Osteoblast (primary cell): ENCODE results near the gene TRMT1. TPM values are rescaled to one million over a fixed set of nuclear protein-coding genes. Genes with fewer than 3 reads are reported as not detected.
"Not testable (repeated sequence)": the region's sequence is repeated elsewhere in the genome, so short reads cannot be mapped to it uniquely, and the experiment has no call there.

Experiments
- DNase-seq: peaks from one replicate; pipeline ENCODE4 v3.0.0; 2011; ENCODE audit warnings: low spot score, mixed read lengths; ENCODE audit not compliant: insufficient read length; ENCODE audit errors: missing footprints
- H2AFZ ChIP-seq: 2 replicates; pipeline ENCODE4 v1.6.0; 2011; ENCODE audit warnings: mild to moderate bottlenecking, low read length
- H3K27ac ChIP-seq: 2 replicates; pipeline ENCODE4 v1.5.1; 2011; ENCODE audit warnings: mild to moderate bottlenecking, low read depth, low read length, moderate library complexity
- H3K27me3 ChIP-seq: 2 replicates; pipeline ENCODE4 v1.6.0; 2012; ENCODE audit warnings: mild to moderate bottlenecking, control low read depth, inconsistent platforms, low read length, moderate library complexity; ENCODE audit not compliant: insufficient read depth
- H3K36me3 ChIP-seq: 2 replicates; pipeline ENCODE4 v1.5.1; 2011; ENCODE audit warnings: mild to moderate bottlenecking, low read length, control low read depth, moderate library complexity; ENCODE audit not compliant: insufficient read depth
- H3K4me1 ChIP-seq: 2 replicates; pipeline ENCODE4 v1.5.1; 2011; ENCODE audit warnings: mild to moderate bottlenecking, low read length, control low read depth, moderate library complexity; ENCODE audit not compliant: insufficient read depth
- H3K4me2 ChIP-seq: 2 replicates; pipeline ENCODE4 v1.6.0; 2011; ENCODE audit warnings: mild to moderate bottlenecking, low read length; ENCODE audit not compliant: insufficient read depth
- H3K4me3 ChIP-seq: fragments of 200-600 bp; sonication (generic); 3 replicates; pipeline ENCODE4 v1.5.1; 2012; ENCODE audit warnings: mild to moderate bottlenecking, low read length, inconsistent platforms; ENCODE audit not compliant: insufficient read depth
- H3K79me2 ChIP-seq: 2 replicates; pipeline ENCODE4 v1.6.0; 2012; ENCODE audit warnings: mild to moderate bottlenecking, low read length, control low read depth, inconsistent platforms; ENCODE audit not compliant: insufficient read depth
- H3K9me3 ChIP-seq: 2 replicates; pipeline ENCODE4 v1.5.1; 2011; ENCODE audit warnings: low read depth, low read length, control low read depth
- H4K20me1 ChIP-seq: 2 replicates; pipeline ENCODE4 v1.6.0; 2012; ENCODE audit warnings: mild to moderate bottlenecking, low read length, control low read depth; ENCODE audit not compliant: insufficient read depth
- total RNA-seq: library from RNA; depleted of rRNA; stranded (reverse); fragments of >200 nt; gene quantifications from 2 replicates; pipeline ENCODE4 v1.2.3, GENCODE V29; 2012
- TF ChIP-seq, protein P1 (sequence below): IDR thresholded peaks from 2 replicates; pipeline ENCODE4 v1.5.1; 2011; ENCODE audit warnings: mild to moderate bottlenecking, low read depth, low read length, moderate library complexity; ENCODE audit errors: extremely low read depth

Gene TRMT1
- 18.6 and 29.7 TPM in 2 replicates for total RNA-seq

DNA sequence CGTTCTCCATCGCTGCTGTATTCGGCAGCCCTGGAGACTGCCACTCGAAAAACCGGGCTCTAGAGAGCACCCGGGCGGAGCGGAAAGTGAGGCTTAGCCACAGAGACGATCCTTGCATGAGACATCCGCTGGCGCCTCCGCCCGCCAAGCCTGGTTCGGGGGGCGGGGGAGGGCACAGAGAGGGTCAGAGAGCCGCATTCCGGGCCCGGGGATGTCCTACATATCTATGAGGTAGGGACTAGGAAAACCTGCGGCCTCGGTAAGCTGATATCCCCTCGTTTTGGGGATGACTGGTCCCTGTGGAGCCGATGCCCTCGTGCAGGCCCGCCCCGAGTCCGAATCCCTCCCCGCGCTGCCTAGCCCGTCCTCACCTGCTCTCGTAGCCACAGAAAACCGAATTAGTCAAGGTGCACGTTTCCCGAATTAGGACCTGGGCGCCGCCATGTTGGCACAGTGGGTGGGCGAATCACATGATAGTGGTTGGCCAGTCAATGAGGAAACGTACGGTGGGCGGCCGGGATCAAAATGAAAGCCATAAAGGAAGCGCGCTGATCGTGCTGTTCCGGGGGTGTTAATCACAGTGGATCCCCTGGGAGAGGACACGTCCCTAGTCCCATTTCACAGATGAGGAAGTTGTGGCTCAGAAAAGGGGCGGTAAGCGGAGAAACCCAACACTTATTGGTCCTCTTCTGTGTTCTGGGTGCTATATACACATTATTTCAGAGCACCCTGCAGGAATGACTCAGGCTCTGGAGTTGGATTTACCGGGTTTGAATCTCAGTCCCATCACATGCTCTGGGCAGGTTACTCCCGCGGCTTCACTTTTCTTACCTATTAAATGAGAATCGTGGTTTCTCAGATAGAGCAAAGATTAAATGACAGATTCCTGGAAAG is at the start of gene TRMT1:
Gene TRMT1, minus strand, starts transcription at position 459 of the 894 bp plus-strand sequence. Its CDS starts 341 bp downstream, at position 118.
- peak; percentile 99 for DNase-seq
- H3K4me2 ChIP-seq = peak within 1 kb of the TSS; percentile 84
- H3K4me1 ChIP-seq = peaks cover 44% of the 10 kb centered on the region
- peaks cover 50% of the 10 kb centered on the region for H3K79me2 ChIP-seq
- peaks cover 20% of the 10 kb centered on the region for H3K36me3 ChIP-seq
- peak within 1 kb of the TSS; percentile 91 for H3K27ac ChIP-seq
- peak within 1 kb of the TSS; percentile 99 for H3K4me3 ChIP-seq
- H3K9me3 ChIP-seq = no peaks in the 10 kb centered on the region
- H2AFZ ChIP-seq = peak within 1 kb of the TSS; percentile 85
- peaks cover 21% of the 10 kb centered on the region for H4K20me1 ChIP-seq
- no peaks in the 10 kb centered on the region for H3K27me3 ChIP-seq
- TF ChIP-seq, protein P1, sequence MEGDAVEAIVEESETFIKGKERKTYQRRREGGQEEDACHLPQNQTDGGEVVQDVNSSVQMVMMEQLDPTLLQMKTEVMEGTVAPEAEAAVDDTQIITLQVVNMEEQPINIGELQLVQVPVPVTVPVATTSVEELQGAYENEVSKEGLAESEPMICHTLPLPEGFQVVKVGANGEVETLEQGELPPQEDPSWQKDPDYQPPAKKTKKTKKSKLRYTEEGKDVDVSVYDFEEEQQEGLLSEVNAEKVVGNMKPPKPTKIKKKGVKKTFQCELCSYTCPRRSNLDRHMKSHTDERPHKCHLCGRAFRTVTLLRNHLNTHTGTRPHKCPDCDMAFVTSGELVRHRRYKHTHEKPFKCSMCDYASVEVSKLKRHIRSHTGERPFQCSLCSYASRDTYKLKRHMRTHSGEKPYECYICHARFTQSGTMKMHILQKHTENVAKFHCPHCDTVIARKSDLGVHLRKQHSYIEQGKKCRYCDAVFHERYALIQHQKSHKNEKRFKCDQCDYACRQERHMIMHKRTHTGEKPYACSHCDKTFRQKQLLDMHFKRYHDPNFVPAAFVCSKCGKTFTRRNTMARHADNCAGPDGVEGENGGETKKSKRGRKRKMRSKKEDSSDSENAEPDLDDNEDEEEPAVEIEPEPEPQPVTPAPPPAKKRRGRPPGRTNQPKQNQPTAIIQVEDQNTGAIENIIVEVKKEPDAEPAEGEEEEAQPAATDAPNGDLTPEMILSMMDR = no peak

GRCh38 chr19:13166151-13166550 is 49.6 kb upstream of the TRMT1 start:
- H3K4me3 ChIP-seq, H3K79me2 ChIP-seq, H3K9me3 ChIP-seq, H3K36me3 ChIP-seq, DNase-seq, H3K4me2 ChIP-seq, H3K27me3 ChIP-seq, H3K27ac ChIP-seq, H2AFZ ChIP-seq, H4K20me1 ChIP-seq: not testable (repeated sequence)
- H3K4me1 ChIP-seq = peaks cover 58% of the 10 kb centered on the region

DNA sequence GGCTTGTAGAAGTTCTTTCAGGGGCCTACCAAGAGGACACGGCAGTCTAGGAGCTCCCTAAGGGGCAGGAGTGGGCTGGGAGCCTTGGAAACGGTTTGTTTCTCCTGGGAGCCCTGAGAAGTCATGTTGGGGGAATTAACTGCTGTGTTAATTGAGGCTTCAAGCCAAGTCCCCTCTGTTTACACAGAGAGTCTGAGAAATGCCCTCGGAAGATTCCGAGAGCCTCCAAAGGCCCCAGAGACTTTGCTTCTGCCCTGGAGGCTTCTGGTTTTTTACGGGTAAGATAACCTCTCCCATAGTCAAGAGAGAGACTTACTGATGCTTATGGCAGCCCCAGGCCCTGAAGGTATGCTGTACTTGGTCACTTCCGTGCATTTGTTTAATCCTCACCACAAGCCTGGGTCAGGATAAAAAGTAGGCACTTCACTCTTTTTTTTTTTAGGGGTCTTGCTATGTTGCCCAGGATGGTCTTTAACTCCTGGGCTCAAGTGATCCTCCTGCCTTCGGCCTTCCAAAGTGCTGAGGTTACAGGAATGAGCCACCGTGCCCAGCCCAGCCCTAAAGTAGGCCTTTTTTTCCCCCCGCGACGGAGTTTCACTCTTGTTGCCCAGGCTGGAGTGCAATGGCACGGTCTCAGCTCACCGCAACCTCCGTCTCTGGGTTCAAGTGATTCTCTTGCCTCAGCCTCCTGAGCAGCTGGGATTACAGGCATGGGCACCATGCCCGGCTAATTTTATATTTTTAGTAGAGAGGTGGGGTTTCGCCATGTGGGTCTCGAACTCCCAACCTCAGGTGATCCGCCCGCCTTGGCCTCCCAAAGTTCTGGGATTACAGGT is 48.8 kb upstream of the TRMT1 start:
- peak overlapping the region; percentile 86 for H3K27ac ChIP-seq
- H3K27me3 ChIP-seq = no peaks in the 10 kb centered on the region
- H3K4me1 ChIP-seq = peaks cover 62% of the 10 kb centered on the region
- H3K36me3 ChIP-seq = no peaks in the 10 kb centered on the region
- no peaks in the 10 kb centered on the region for H3K9me3 ChIP-seq
- H3K4me3 ChIP-seq = no peak overlapping the region
- H3K79me2 ChIP-seq = no peaks in the 10 kb centered on the region
- no peaks in the 10 kb centered on the region for H4K20me1 ChIP-seq
- peak overlapping the region; percentile 26 for H3K4me2 ChIP-seq
- peak overlapping the region; percentile 67 for H2AFZ ChIP-seq
- TF ChIP-seq, protein P1 = no peak
- peak; percentile 51 for DNase-seq

GRCh38 chr19:13164343-13165161 is 48.0 kb upstream of the TRMT1 start:
- peak; percentile 83 for DNase-seq
- Histone ChIP-seq H3K4me1 (peaks cover 57% of the 10 kb centered on the region), H3K36me3 (no peaks in the 10 kb centered on the region)

More at GRCh38 chr19:13164343-13165161, 48.0 kb upstream of the TRMT1 start:
- H3K9me3 ChIP-seq = no peaks in the 10 kb centered on the region
- TF ChIP-seq, protein P1 = no peak
- H3K27me3 ChIP-seq = no peaks in the 10 kb centered on the region
- H3K27ac ChIP-seq = peak overlapping the region; percentile 86
- H3K4me2 ChIP-seq = peak overlapping the region; percentile 86
- peak overlapping the region; percentile 49 for H3K4me3 ChIP-seq
- H3K79me2 ChIP-seq = no peaks in the 10 kb centered on the region
- H2AFZ ChIP-seq = peak overlapping the region; percentile 67
- no peaks in the 10 kb centered on the region for H4K20me1 ChIP-seq
